Brain microvascular endothelial cell (primary cell): ENCODE results near the gene SECISBP2.
A peak's percentile ranks its signal among the peaks of the same experiment; 100 is the strongest.

Experiments used
- DNase-seq: peaks from one replicate; pipeline ENCODE4 v3.0.0-alpha.2; 2020
- H3K27ac ChIP-seq: fragments of 250-450 bp; sonication (Bioruptor Pico); 2 replicates; pipeline ENCODE4 v1.5.1; 2020; ENCODE audit warnings: mild to moderate bottlenecking, moderate library complexity
- H3K27me3 ChIP-seq: fragments of 250-450 bp; sonication (Bioruptor Pico); replicated peaks from 2 replicates; pipeline ENCODE4 v1.5.1; 2020; ENCODE audit warnings: mild to moderate bottlenecking
- H3K36me3 ChIP-seq: fragments of 250-450 bp; sonication (Bioruptor Pico); replicated peaks from 2 replicates; pipeline ENCODE4 v1.5.1; 2020; ENCODE audit warnings: mild to moderate bottlenecking
- H3K4me3 ChIP-seq: 2 replicates; pipeline ENCODE4 v1.5.1; 2011; ENCODE audit warnings: low read depth, mild to moderate bottlenecking, control low read depth, low read length, moderate library complexity
- CTCF ChIP-seq: IDR thresholded peaks from 2 replicates; pipeline ENCODE4 v1.5.1; 2011; ENCODE audit warnings: low read depth, mild to moderate bottlenecking, moderate library complexity, low read length, control low read depth, inconsistent platforms; ENCODE audit errors: missing control alignments
- in situ Hi-C: cut with HindIII; loops from 2 replicates; pipeline ENCODE4 v1.10.0; 2017; ENCODE audit warnings: low sequenced_read_pairs, low pct_ligation_motif_present

The SECISBP2 gene

GRCh38 chr9:89352874-89353649, 34.8 kb downstream of the SECISBP2 start:
- in situ Hi-C loops, result no loop called here
- no peaks in the 10 kb centered on the region for H3K27me3 ChIP-seq
- H3K4me3 ChIP-seq, result no peak overlapping the region
- peaks cover 68% of the 10 kb centered on the region for H3K36me3 ChIP-seq
- no peak for DNase-seq
- H3K27ac ChIP-seq, result no peak overlapping the region
- no peak for TF ChIP-seq CTCF

DNA sequence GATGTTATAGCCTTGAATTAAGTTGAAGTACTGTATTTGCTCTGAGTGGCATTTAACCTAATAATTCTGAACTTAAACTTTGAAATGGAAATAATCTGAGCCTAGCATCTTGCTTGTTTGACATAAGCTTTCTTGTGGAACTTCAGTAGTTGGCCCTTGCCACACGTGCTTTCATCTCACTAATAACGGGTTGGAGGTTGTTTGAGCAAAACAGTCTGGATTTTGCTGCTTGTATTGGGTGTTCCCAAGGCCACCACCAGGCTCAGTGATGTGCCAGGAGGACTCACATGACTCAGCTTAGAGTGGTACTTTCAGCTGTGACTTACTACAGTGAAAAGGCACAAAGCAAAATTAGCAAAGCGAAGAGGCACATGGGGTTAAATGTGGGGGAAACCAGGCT, 35.7 kb downstream of the SECISBP2 start:
- TF ChIP-seq CTCF, result peak; percentile 25
- in situ Hi-C loops, result no loop called here
- Histone ChIP-seq H3K27me3 (no peaks in the 10 kb centered on the region), H3K4me3 (no peak overlapping the region), H3K36me3 (peaks cover 70% of the 10 kb centered on the region), H3K27ac (no peak overlapping the region)
- DNase-seq, result no peak

GRCh38 chr9:89354471-89354870, 36.2 kb downstream of the SECISBP2 start:
- in situ Hi-C loops, result no loop called here
- Histone ChIP-seq H3K27me3 (no peaks in the 10 kb centered on the region), H3K27ac (no peak overlapping the region), H3K4me3 (no peak overlapping the region), H3K36me3 (peaks cover 73% of the 10 kb centered on the region)
- DNase-seq, result no peak
- TF ChIP-seq CTCF, result no peak

DNA sequence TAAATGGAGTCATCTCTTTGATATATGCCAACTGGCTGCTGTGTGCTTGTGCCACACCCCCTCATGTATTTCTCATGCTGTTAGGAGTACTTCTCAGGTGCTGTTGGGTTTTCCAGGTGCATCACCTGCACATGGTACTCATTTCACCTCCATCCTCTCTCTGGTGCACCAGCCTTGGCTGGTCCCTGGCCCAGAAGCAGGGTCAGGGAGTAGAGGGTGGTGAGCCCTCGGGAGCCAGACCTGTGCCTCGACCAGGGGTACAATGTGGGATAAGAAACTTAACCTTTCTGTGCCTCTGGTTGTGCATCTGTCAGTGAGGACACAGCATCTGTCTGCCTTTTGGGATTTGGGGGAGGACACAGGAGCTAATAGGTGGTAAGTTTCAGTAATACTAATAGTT, 38.5 kb downstream of the SECISBP2 start:
- TF ChIP-seq CTCF, result no peak
- H3K4me3 ChIP-seq, result no peak overlapping the region
- H3K36me3 ChIP-seq, result peaks cover 70% of the 10 kb centered on the region
- H3K27me3 ChIP-seq, result no peaks in the 10 kb centered on the region
- in situ Hi-C loops, result no loop called here
- no peak for DNase-seq
- no peak overlapping the region for H3K27ac ChIP-seq

DNA sequence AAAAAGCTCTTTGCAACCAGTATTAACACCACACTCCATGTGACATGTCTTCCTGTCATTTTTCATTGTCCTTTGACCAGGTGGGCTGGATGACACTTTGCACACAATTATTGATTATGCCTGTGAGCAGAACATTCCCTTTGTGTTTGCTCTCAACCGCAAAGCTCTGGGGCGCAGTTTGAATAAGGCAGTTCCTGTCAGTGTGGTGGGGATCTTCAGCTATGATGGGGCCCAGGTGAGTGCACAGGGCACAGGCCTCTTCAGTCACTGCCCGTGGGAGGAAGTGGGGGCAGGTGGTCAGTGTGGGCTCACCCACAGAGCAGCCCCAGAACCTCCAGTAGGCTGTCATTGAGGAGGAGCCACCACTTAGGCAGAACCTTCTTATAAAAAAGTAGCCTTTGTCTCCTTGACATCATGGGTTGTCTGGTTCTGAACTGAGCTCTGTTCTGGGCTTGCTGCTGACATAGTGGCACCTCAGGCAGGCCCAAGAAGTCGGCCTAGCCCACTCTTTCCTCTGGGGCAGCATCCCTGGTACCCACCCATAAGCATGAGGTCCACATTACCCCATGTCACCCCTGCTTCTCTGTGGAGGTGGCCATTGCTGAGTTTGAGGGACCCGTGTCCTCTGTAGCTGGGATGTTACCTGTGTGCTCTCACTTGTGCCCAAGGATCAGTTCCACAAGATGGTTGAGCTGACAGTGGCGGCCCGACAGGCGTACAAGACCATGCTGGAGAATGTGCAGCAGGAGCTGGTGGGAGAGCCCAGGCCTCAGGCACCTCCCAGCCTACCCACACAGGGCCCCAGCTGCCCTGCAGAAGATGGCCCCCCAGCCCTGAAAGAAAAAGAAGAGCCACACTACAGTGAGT, 39.3 kb downstream of the SECISBP2 start:
- Histone ChIP-seq H3K36me3 (peaks cover 68% of the 10 kb centered on the region), H3K4me3 (no peak overlapping the region), H3K27ac (no peak overlapping the region), H3K27me3 (no peaks in the 10 kb centered on the region)
- in situ Hi-C loops, result no loop called here
- DNase-seq, result no peak
- no peak for TF ChIP-seq CTCF
